HEK293 (cell line): ENCODE measurements around the gene MYH16.

ENCODE experiments used
- YY2 ChIP-seq: fragments of 450-650 bp; formaldehyde crosslinking; IDR thresholded peaks from 2 replicates; pipeline ENCODE4 v1.5.1; 2016; ENCODE audit warnings: missing biosample characterization, missing genetic modification characterization
- ZNF335 ChIP-seq: fragments of 450-650 bp; formaldehyde crosslinking; conservative IDR thresholded peaks from 2 replicates; pipeline ENCODE4 v1.5.1; 2016; ENCODE audit warnings: missing biosample characterization, missing genetic modification characterization

- TF ChIP-seq YY2 (tag by site-specific recombination) (no peak), ZNF335 (tag by site-specific recombination) (no peak)
These were observed 19.3 kb upstream of the MYH16 start for GRCh38 chr7:99253369-99253768.
